ENCODE measurements around the gene SPDEF. TPM values are rescaled to one million over a fixed set of nuclear protein-coding genes. Genes with fewer than 3 reads are reported as not detected.

Gene SPDEF
- total RNA-seq, 4 donors from 2014 or later: 9.0 to 57.3 (median 31.5) TPM

DNA sequence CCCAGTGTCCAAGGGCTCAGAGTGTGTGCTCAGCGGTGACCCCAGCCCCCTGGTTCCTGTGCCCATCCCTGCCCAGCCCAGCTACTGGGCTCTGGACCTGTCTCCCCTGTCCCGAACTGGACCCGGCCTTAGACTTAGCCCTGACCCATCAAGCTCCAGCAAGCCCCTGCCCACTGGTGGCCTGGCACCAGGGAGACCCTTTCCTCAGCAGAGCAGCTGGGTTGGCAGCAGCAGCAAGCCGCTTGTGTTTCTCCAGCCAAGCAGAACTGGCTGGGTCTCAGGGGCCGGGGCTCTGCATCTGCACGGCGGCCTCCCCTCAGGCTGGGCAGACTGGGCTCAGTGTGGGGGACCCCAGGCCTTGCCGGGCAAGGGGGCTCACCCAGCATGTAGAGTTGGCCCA is 801 bp downstream of the SPDEF start:
- no peak for TF ChIP-seq EP300 (IDR thresholded peaks at IDR 0.05; ENCODE audit: low read depth)
- TF ChIP-seq, protein P1, sequence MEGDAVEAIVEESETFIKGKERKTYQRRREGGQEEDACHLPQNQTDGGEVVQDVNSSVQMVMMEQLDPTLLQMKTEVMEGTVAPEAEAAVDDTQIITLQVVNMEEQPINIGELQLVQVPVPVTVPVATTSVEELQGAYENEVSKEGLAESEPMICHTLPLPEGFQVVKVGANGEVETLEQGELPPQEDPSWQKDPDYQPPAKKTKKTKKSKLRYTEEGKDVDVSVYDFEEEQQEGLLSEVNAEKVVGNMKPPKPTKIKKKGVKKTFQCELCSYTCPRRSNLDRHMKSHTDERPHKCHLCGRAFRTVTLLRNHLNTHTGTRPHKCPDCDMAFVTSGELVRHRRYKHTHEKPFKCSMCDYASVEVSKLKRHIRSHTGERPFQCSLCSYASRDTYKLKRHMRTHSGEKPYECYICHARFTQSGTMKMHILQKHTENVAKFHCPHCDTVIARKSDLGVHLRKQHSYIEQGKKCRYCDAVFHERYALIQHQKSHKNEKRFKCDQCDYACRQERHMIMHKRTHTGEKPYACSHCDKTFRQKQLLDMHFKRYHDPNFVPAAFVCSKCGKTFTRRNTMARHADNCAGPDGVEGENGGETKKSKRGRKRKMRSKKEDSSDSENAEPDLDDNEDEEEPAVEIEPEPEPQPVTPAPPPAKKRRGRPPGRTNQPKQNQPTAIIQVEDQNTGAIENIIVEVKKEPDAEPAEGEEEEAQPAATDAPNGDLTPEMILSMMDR (IDR thresholded peaks at IDR 0.05): no peak
- 86 to 91% methylated on average over 1 to 7 of the region's 8 CpGs for WGBS, 2 donors (ENCODE audit: low coverage in 1 of 2)

DNA sequence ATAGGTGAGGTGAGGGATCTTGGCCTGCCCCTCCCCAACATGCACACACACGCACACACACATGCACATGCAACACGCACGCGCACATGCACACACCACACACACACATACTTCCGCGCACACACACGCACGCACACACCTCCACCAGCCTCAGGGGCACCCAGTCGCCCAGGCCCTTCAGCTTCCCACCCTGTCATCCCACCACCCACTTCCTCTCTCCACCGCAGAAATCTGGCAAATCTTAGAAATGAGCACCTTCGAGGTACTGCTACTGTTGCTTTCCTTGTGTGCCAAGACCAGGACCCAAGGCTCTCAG is 1.2 kb downstream of the SPDEF start:
- Histone ChIP-seq H3K4me3 (peak overlapping the region in 3 of 4 donors; percentile 22 to 39 (median 35)), H3K27ac (peak overlapping the region in 3 of 4 donors; percentile 70 to 78 (median 76)), H3K36me3 (no peaks in the 10 kb centered on the region), H3K4me1 (peaks cover 0 to 13% (median 9%) of the 10 kb centered on the region in 4 donors), H3K27me3 (no peaks in the 10 kb centered on the region), H3K9me3 (peaks cover 0 to 5% of the 10 kb centered on the region in 2 donors)
- 90% methylated on average over 11 of the region's 11 CpGs; no CpG with 5 or more reads in 1 of the 2 donors for WGBS, 2 donors (ENCODE audit: low coverage in 1 of 2)
- in situ Hi-C loops (cut with MboI; ENCODE audit: low pct_ligation_motif_present in 1 of 4, low pct_unique_long_range_greater_than_20kb in 1 of 4, low sequenced_read_pairs in 3 of 4): no loop called here
- intact Hi-C loops (cut with DNase I; ENCODE audit: low total_unique reads): no loop called here
- no peak for DNase-seq
- TF ChIP-seq POLR2AphosphoS5 (IDR thresholded peaks at IDR 0.05) (no peak), POLR2A (IDR thresholded peaks at IDR 0.05) (no peak), EP300 (IDR thresholded peaks at IDR 0.05; ENCODE audit: low read depth) (no peak)
- TF ChIP-seq, protein P1 (IDR thresholded peaks at IDR 0.05): no peak

More for the DNA sequence above, 801 bp downstream of the SPDEF start:
- H3K9me3 ChIP-seq: peaks cover 0 to 5% of the 10 kb centered on the region in 2 donors
- in situ Hi-C loops (cut with MboI; ENCODE audit: low pct_ligation_motif_present in 1 of 4, low pct_unique_long_range_greater_than_20kb in 1 of 4, low sequenced_read_pairs in 3 of 4): no loop called here
- H3K27me3 ChIP-seq: no peaks in the 10 kb centered on the region
- H3K36me3 ChIP-seq: no peaks in the 10 kb centered on the region
- peak overlapping the region in 3 of 4 donors; percentile 22 to 39 (median 35) for H3K4me3 ChIP-seq
- no peak for DNase-seq
- peak overlapping the region in 3 of 4 donors; percentile 70 to 78 (median 76) for H3K27ac ChIP-seq
- peaks cover 0 to 9% (median 9%) of the 10 kb centered on the region in 4 donors for H3K4me1 ChIP-seq
- intact Hi-C loops (cut with DNase I; ENCODE audit: low total_unique reads): no loop called here

DNA sequence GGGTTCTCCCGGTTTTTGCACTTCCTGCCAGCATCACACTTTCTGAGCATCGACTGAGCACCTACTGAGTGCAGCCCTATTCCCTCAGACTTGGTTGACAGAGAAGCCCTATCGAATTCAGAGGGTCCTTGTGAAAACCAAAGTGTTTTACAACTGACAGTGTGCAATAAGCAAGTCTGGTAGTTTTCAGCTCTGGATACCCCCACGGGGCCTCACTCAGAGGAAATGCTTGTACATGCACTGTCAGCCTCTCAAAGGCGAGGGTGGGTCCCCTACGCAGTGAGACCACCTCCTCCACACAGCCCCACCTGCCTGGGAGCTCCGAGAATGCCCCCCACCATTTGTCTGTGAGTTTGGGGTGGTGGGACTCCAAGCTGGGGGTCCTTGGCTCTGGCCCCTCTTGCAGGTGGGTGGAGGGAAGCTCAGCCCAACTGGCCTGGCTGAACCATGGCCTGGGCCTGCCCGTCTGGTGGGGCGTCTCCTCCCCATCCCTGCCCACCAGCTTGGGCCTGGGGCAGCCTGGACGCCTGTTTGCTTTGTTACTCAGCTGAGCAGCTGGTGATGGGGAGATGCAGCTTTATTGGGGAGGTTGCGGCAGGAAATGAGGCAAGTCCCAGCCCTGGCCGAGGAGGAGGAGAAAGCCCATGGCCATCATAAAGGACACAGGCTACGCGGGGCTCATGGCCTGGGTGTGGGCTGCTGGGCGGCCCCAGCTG is 1.7 kb downstream of the SPDEF start:
- H3K4me3 ChIP-seq: peak overlapping the region in 2 of 4 donors; percentile 17 to 39
- peaks cover 0 to 13% (median 9%) of the 10 kb centered on the region in 4 donors for H3K4me1 ChIP-seq
- H3K36me3 ChIP-seq: no peaks in the 10 kb centered on the region
- in situ Hi-C loops (cut with MboI; ENCODE audit: low pct_ligation_motif_present in 1 of 4, low pct_unique_long_range_greater_than_20kb in 1 of 4, low sequenced_read_pairs in 3 of 4): no loop called here
- TF ChIP-seq EP300 (IDR thresholded peaks at IDR 0.05; ENCODE audit: low read depth) (no peak), POLR2AphosphoS5 (IDR thresholded peaks at IDR 0.05) (no peak), POLR2A (IDR thresholded peaks at IDR 0.05) (no peak)
- TF ChIP-seq, protein P1 (IDR thresholded peaks at IDR 0.05): no peak
- H3K9me3 ChIP-seq: peaks cover 0 to 5% of the 10 kb centered on the region in 2 donors
- no peak for DNase-seq
- WGBS, 2 donors (ENCODE audit: low coverage in 1 of 2): 10 to 50% methylated on average over 2 to 15 of the region's 15 CpGs
- intact Hi-C loops (cut with DNase I; ENCODE audit: low total_unique reads): no loop called here
- no peaks in the 10 kb centered on the region for H3K27me3 ChIP-seq
- H3K27ac ChIP-seq: peak overlapping the region in 1 of 4 donors; percentile 78

DNA sequence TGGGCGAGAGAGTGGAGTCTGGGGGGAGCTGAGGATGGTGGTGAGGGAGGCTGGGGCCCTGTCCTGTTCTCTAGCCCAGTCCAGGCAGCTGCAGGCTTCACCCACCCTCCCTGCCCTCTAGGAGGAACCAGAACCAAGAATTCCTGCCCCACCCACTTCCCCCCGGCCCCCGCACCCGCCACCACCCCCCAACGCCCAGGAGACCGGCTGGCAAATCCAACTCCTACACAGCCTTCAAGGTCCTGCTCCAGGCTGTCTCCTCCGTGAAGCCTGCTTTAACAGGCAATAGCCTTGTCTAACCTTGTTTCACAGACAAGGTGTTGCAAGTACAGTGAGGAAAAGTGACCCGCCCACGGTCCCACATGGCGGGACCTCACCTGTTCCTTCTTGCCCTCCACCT is 2.4 kb downstream of the SPDEF start:
- H3K36me3 ChIP-seq: no peaks in the 10 kb centered on the region
- WGBS, 2 donors (ENCODE audit: low coverage in 1 of 2): 68% methylated on average over 10 of the region's 10 CpGs; no CpG with 5 or more reads in 1 of the 2 donors
- H3K4me3 ChIP-seq: peak overlapping the region in 1 of 4 donors; percentile 39
- TF ChIP-seq POLR2AphosphoS5 (IDR thresholded peaks at IDR 0.05): no peak
- no peak for TF ChIP-seq POLR2A (IDR thresholded peaks at IDR 0.05)
- TF ChIP-seq, protein P1 (IDR thresholded peaks at IDR 0.05): no peak
- TF ChIP-seq EP300 (IDR thresholded peaks at IDR 0.05; ENCODE audit: low read depth): no peak
- H3K4me1 ChIP-seq: peaks cover 0 to 13% (median 9%) of the 10 kb centered on the region in 4 donors
- peak overlapping the region in 2 of 4 donors; percentile 16 to 26 for H3K27ac ChIP-seq
- in situ Hi-C loops (cut with MboI; ENCODE audit: low pct_ligation_motif_present in 1 of 4, low pct_unique_long_range_greater_than_20kb in 1 of 4, low sequenced_read_pairs in 3 of 4) (no loop called here), intact Hi-C loops (cut with DNase I; ENCODE audit: low total_unique reads) (no loop called here)
- DNase-seq: no peak
- H3K27me3 ChIP-seq: no peaks in the 10 kb centered on the region
- peaks cover 0 to 5% of the 10 kb centered on the region in 2 donors for H3K9me3 ChIP-seq
